HepG2 (cell line): ENCODE measurements around the gene SMAD7. TPM values are rescaled to one million over a fixed set of nuclear protein-coding genes. Genes with fewer than 3 reads are reported as not detected.

Experiments
- CSRNP1 ChIP-seq: sonication (generic); formaldehyde crosslinking; IDR thresholded peaks from 2 replicates; pipeline ENCODE4 v1.8.1; 2023; ENCODE audit warnings: mild to moderate bottlenecking, missing genetic modification reagents
- GMEB1 ChIP-seq: sonication (generic); formaldehyde crosslinking; IDR thresholded peaks from 2 replicates; pipeline ENCODE4 v1.5.1; 2020; ENCODE audit warnings: missing genetic modification reagents, mild to moderate bottlenecking, borderline replicate concordance
- IRX3 ChIP-seq: sonication (generic); formaldehyde crosslinking; IDR thresholded peaks from 2 replicates; pipeline ENCODE4 v1.8.1; 2023; ENCODE audit warnings: mild to moderate bottlenecking, low read depth, missing genetic modification reagents, borderline replicate concordance
- JDP2 ChIP-seq: sonication (generic); formaldehyde crosslinking; IDR thresholded peaks from 2 replicates; pipeline ENCODE4 v1.8.1; 2022; ENCODE audit warnings: missing genetic modification reagents, borderline replicate concordance
- MTF2 ChIP-seq: sonication (generic); formaldehyde crosslinking; IDR thresholded peaks from 2 replicates; pipeline ENCODE4 v1.5.0; 2020; ENCODE audit warnings: missing genetic modification reagents, borderline replicate concordance
- POLR2AphosphoS2 ChIP-seq: IDR thresholded peaks from 2 replicates; pipeline ENCODE4 v1.6.1; 2011; ENCODE audit warnings: low read depth, low read length, improper control_type of control experiment
- RFX3 ChIP-seq: IDR thresholded peaks from 2 replicates; pipeline ENCODE4 v1.6.1; 2016; ENCODE audit warnings: missing biosample characterization, missing genetic modification reagents
- RFX5 ChIP-seq: IDR thresholded peaks from 2 replicates; pipeline ENCODE4 v1.6.1; 2011; ENCODE audit warnings: low read depth, low read length, improper control_type of control experiment
- SRF ChIP-seq: IDR thresholded peaks from 2 replicates; pipeline ENCODE4 v1.6.1; 2011; ENCODE audit warnings: mild to moderate bottlenecking, low read depth, low read length, moderate library complexity
- TRIM22 ChIP-seq: fragments of 450-650 bp; IDR thresholded peaks from 2 replicates; pipeline ENCODE4 v1.6.1; 2017
- ZBTB8A ChIP-seq: sonication (generic); formaldehyde crosslinking; IDR thresholded peaks from 2 replicates; pipeline ENCODE4 v1.4.0; 2020; ENCODE audit warnings: mild to moderate bottlenecking, low read depth, missing genetic modification reagents, borderline replicate concordance
- ZKSCAN1 ChIP-seq: fragments of 150-350 bp; IDR thresholded peaks from 2 replicates; pipeline ENCODE4 v1.6.1; 2014; ENCODE audit warnings: low read length
- ZNF407 ChIP-seq: sonication (generic); formaldehyde crosslinking; IDR thresholded peaks from one replicate; pipeline ENCODE4 v1.5.1; 2020; ENCODE audit warnings: mild to moderate bottlenecking, missing genetic modification reagents; ENCODE audit errors: not compliant biosample characterization
- ZNF569 ChIP-seq: sonication (generic); formaldehyde crosslinking; IDR thresholded peaks from 2 replicates; pipeline ENCODE4 v1.5.0; 2020; ENCODE audit warnings: mild to moderate bottlenecking, missing genetic modification reagents, moderate library complexity, borderline replicate concordance
- ZNF839 ChIP-seq: sonication (generic); formaldehyde crosslinking; IDR thresholded peaks from 2 replicates; pipeline ENCODE4 v1.4.0; 2020; ENCODE audit warnings: missing genetic modification reagents, mild to moderate bottlenecking, borderline replicate concordance
- polyA plus RNA-seq, 8 experiments: library from polyadenylated mRNA; depleted of rRNA in 3 of 8; stranded (reverse) in 7 of 8; unstranded in 1 of 8; fragments of >200 nt; fragmentation: Illumina TruSeq in 4 of 8; extraction: Trizol in 4 of 8; gene quantifications; 2 replicates each; pipeline versions ENCODE4 v1.2.1 to v1.2.3, GENCODE V29; 2011 to 2016; ENCODE audit warnings: low read depth in 4 of 8, missing spikeins in 1 of 8, mixed read lengths in 1 of 8; ENCODE audit not compliant: insufficient read depth in 1 of 8
- total RNA-seq, 5 experiments: library from RNA; depleted of rRNA; stranded (reverse); fragments of >200 nt; fragmentation: Illumina TruSeq; extraction: Trizol; gene quantifications; 2 replicates each; pipeline ENCODE4 v1.2.3, GENCODE V29; 2016; ENCODE audit warnings: low read depth in 1 of 5

Gene SMAD7
- total and polyA plus RNA-seq, 2 of the 13 experiments (the other 11 are each of a cell fraction or from before 2014, with no cell fraction given) = 17.4 to 24.7 TPM

- peak; percentile 34 for TF ChIP-seq ZNF407
- TF ChIP-seq ZBTB8A = no peak
- no peak for TF ChIP-seq MTF2 (CRISPR knock-in tag)
- no peak for TF ChIP-seq ZNF839 (CRISPR knock-in tag)
- no peak for TF ChIP-seq ZNF569 (CRISPR knock-in tag)
- TF ChIP-seq IRX3 = no peak
- no peak; the same call in 1 of the 2 replicates for TF ChIP-seq CSRNP1 (CRISPR knock-in tag)
- 0 out of 2 replicates have a peak, but pooled peaks have one; percentile 31 for TF ChIP-seq SRF
- TF ChIP-seq JDP2 = no peak
- TF ChIP-seq GMEB1 (CRISPR knock-in tag) = no peak
- TF ChIP-seq TRIM22 = no peak
- no peak for TF ChIP-seq ZKSCAN1
- no peak for TF ChIP-seq RFX5
- TF ChIP-seq POLR2AphosphoS2 = no peak
- TF ChIP-seq RFX3 (CRISPR knock-in tag) = no peak
Measured at GRCh38 chr18:48893608-48894600, 56.9 kb downstream of the SMAD7 start (continued).
